Astrocyte of the cerebellum (primary cell): ENCODE data around the gene RSPRY1.

Experiments
- DNase-seq: peaks from one replicate; pipeline ENCODE4 v3.0.0-alpha.2; 2011; ENCODE audit warnings: low read depth
- H3K4me3 ChIP-seq: 2 replicates; pipeline ENCODE4 v1.5.1; 2011; ENCODE audit warnings: mild to moderate bottlenecking, low read depth, low read length, moderate library complexity
- CTCF ChIP-seq: IDR thresholded peaks from 2 replicates; pipeline ENCODE4 v1.5.1; 2012; ENCODE audit warnings: low read length, low read depth, moderate library complexity, mild to moderate bottlenecking; ENCODE audit errors: missing control alignments
- in situ Hi-C: cut with HindIII; loops from 2 replicates; pipeline ENCODE4 v1.10.0; 2017; ENCODE audit warnings: low sequenced_read_pairs

RSPRY1 gene

DNA sequence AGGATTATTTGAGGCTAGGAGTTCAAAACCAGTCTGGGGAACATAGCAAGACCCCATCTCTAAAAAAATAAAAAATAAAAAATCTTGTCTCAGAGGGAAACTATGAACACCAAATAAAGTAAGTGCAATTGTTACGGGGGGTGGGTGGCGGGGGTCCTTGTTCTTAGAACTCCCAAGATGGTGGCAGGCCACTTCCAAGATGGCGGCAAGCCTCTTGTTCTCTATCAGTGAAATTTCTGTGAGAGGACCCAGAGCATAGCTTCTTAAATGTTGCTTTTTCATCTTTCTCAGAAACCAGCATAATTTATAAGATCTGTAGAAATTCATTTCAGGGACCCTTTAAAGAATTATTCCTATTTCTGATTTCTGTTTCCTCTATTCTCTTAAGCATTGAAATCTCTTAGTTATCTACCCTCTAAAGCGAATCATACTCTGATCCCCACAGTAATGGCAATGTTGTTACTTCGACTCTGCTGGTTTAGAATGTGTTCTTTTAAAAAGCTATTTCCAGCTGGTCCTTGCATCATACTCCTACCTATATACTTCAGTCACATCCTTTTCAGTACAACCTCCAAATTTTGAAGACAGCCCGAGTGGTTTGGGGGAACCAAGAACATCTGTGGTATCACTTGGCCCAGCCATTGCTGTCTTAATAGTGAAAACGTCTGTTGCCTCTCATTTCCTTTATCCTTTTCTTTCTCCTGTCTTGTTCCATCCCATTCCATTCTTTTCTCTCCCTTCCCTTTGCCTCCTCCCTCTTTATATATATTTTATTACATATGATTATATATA lies 16.2 kb downstream of the RSPRY1 start:
- in situ Hi-C loops, result no loop called here
- DNase-seq, result no peak
- no peak overlapping the region for H3K4me3 ChIP-seq
- no peak for TF ChIP-seq CTCF

- TF ChIP-seq CTCF, result no peak
- H3K4me3 ChIP-seq, result no peak overlapping the region
- no peak for DNase-seq
- in situ Hi-C loops, result no loop called here
These were observed 17.3 kb downstream of the RSPRY1 start for GRCh38 chr16:57203451-57203850.

GRCh38 chr16:57204675-57205074 lies 18.5 kb downstream of the RSPRY1 start:
- in situ Hi-C loops, result no loop called here
- DNase-seq, result no peak
- no peak overlapping the region for H3K4me3 ChIP-seq
- TF ChIP-seq CTCF, result no peak

DNA sequence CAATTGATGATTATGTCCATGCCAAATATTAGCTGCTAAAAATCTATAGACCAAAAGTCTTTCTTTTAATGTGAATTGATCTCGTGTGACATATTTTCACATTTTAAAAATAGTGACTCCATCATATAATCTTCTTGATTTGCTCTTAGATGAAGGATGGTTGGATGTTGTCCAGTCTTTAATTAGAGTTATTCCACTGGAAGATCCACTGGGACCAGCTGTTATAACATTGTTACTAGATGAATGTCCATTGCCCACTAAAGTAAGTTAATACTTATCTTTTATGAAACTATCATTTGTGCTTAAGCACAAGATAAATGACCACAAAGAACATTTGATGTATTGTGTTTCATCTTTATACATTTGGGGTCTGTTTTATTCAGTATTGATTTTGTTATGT lies 22.8 kb downstream of the RSPRY1 start:
- DNase-seq, result no peak
- in situ Hi-C loops, result no loop called here
- no peak overlapping the region for H3K4me3 ChIP-seq
- TF ChIP-seq CTCF, result no peak

DNA sequence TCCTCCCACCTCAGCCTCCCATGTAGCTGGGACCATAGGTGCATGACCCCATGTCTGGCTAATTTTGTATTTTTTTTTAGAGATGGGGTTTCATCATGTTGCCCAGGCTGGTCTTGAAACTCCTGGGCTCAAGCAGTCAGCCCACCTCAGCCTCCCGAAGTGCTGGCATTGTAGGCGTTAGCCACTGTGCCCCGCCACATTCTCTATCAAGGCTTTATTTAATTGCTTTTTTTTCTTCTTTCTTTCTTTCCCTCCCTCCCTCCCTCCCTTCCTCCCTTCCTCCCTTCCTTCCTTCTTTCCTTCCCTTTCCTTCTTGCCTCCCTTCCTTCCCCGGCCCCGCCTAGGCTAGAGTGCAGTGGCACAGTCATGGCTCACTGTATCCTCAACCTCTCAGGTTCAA lies 23.7 kb downstream of the RSPRY1 start:
- DNase-seq, result no peak
- no peak for TF ChIP-seq CTCF
- H3K4me3 ChIP-seq, result no peak overlapping the region
- in situ Hi-C loops, result no loop called here

DNA sequence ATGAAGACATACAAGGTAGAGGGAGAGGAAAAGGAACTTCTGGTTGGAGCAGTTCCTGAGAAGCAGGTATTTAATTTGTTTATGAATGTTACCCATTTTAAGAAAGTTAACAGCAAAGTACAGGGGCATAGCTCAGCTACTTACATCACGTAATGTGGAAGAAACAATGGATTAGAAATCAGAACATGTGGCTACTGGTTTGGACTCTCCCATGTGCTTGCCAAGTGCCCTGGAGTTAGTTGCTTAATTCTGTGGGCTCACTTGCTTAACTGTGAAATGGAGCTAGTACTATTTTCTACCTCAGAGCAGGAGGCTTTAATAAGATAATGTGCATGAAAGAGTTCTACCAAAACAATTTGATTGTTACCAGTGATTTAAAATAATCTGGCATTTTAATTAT lies 27.3 kb downstream of the RSPRY1 start:
- H3K4me3 ChIP-seq, result no peak overlapping the region
- in situ Hi-C loops, result no loop called here
- TF ChIP-seq CTCF, result no peak
- no peak for DNase-seq
